OCI-LY7 (cell line): Measurements from ENCODE around the gene MYLK. TPM values are rescaled to one million over a fixed set of nuclear protein-coding genes. Genes with fewer than 3 reads are reported as not detected.
"Not testable (repeated sequence)": the region's sequence is repeated elsewhere in the genome, so short reads cannot be mapped to it uniquely, and the experiment has no call there.

ENCODE experiments used
- BruUV-seq: library from RNA; stranded (reverse); fragments of 400-500 nt; replicated peaks from 2 replicates; lab custom pipeline; 2021; lab: Mats Ljungman, UMichigan
- CTCF ChIA-PET: fragments of 300-600 bp; sonication (Branson Sonifier 250); formaldehyde crosslinking; loops from one replicate; lab custom pipeline; 2022; ENCODE audit warnings: antibody characterized with exemption; ENCODE audit not compliant: unreplicated experiment; lab: Charles Lee
- POLR2A ChIA-PET: fragments of 300-600 bp; sonication (Branson Sonifier 250); formaldehyde crosslinking; loops from one replicate; lab custom pipeline; 2022; ENCODE audit warnings: antibody characterized with exemption; lab: Charles Lee
- DNase-seq: peaks from one replicate; pipeline ENCODE4 v3.0.0-alpha.2; 2015; ENCODE audit warnings: low spot score
- H2AFZ ChIP-seq: fragments of 200-600 bp; sonication (generic), shearing (Covaris generic); 2 replicates; pipeline ENCODE4 v1.6.1; 2014; ENCODE audit warnings: mild to moderate bottlenecking, antibody characterized with exemption, low read length, moderate library complexity
- H3K27ac ChIP-seq: fragments of 200-600 bp; sonication (generic); 2 replicates; pipeline ENCODE4 v1.5.1; 2014; ENCODE audit warnings: mixed run types, low read depth, mild to moderate bottlenecking, moderate library complexity, low read length, inconsistent platforms; ENCODE audit not compliant: poor library complexity, severe bottlenecking
- H3K36me3 ChIP-seq: fragments of 200-600 bp; sonication (generic); 2 replicates; pipeline ENCODE4 v1.6.1; 2014; ENCODE audit warnings: mild to moderate bottlenecking, antibody characterized with exemption, low read length, moderate library complexity, mixed read lengths; ENCODE audit not compliant: insufficient read depth
- H3K4me1 ChIP-seq: fragments of 200-600 bp; sonication (generic); 2 replicates; pipeline ENCODE4 v1.5.1; 2014; ENCODE audit warnings: mild to moderate bottlenecking, low read length; ENCODE audit not compliant: insufficient read depth, poor library complexity, severe bottlenecking
- H3K4me2 ChIP-seq: fragments of 200-600 bp; sonication (generic); 2 replicates; pipeline ENCODE4 v1.6.1; 2014; ENCODE audit warnings: mild to moderate bottlenecking, low read length
- H3K4me3 ChIP-seq: fragments of 200-600 bp; sonication (generic); 2 replicates; pipeline ENCODE4 v1.5.1; 2014; ENCODE audit warnings: mild to moderate bottlenecking, low read depth, low read length; ENCODE audit not compliant: poor library complexity, severe bottlenecking
- H3K79me2 ChIP-seq: fragments of 200-600 bp; sonication (generic); 2 replicates; pipeline ENCODE4 v1.6.1; 2016; ENCODE audit warnings: low read depth, mild to moderate bottlenecking, low read length, moderate library complexity, mixed read lengths; ENCODE audit not compliant: insufficient read depth
- H3K9me2 ChIP-seq: fragments of 200-600 bp; sonication (generic); 2 replicates; pipeline ENCODE4 v1.6.1; 2016; ENCODE audit warnings: mild to moderate bottlenecking, low read length, mixed read lengths; ENCODE audit not compliant: insufficient read depth
- H3K9me3 ChIP-seq: fragments of 200-600 bp; sonication (generic); 2 replicates; pipeline ENCODE4 v1.6.1; 2014; ENCODE audit warnings: mild to moderate bottlenecking, mixed run types, low read length, mixed read lengths
- H4K20me1 ChIP-seq: fragments of 200-600 bp; sonication (generic); 2 replicates; pipeline ENCODE4 v1.6.1; 2014; ENCODE audit warnings: mild to moderate bottlenecking, antibody characterized with exemption, low read length, moderate library complexity, mixed read lengths; ENCODE audit not compliant: insufficient read depth
- CTCF ChIP-seq: fragments of 200-600 bp; sonication (generic); conservative IDR thresholded peaks from 2 replicates; pipeline ENCODE4 v1.5.1; 2014; ENCODE audit warnings: mild to moderate bottlenecking, antibody characterized with exemption, low read length, moderate library complexity, mixed read lengths
- EZH2phosphoT487 ChIP-seq: fragments of 200-600 bp; sonication (generic); IDR thresholded peaks from 2 replicates; pipeline ENCODE4 v1.6.1; 2018; ENCODE audit warnings: low read depth, borderline replicate concordance, mild to moderate bottlenecking, mixed run types, antibody characterized with exemption, low read length, moderate library complexity, mixed read lengths
- intact Hi-C: fragments of 100-400 bp; cut with micrococcal nuclease; formaldehyde crosslinking; loops from one replicate; pipeline ENCODE4 v1.10.0; 2022; ENCODE audit not compliant: unreplicated experiment
- total RNA-seq, 2 experiments: library from RNA; depleted of rRNA in 1 of 2; stranded (reverse); fragments of >200 nt in 1 of 2; shearing (Covaris generic) in 1 of 2; gene quantifications; 2 replicates each; pipeline ENCODE4 v1.2.3, GENCODE V29; 2014 to 2022

Gene MYLK
- total RNA-seq, 2 experiments from 2014 or later: not detected

DNA sequence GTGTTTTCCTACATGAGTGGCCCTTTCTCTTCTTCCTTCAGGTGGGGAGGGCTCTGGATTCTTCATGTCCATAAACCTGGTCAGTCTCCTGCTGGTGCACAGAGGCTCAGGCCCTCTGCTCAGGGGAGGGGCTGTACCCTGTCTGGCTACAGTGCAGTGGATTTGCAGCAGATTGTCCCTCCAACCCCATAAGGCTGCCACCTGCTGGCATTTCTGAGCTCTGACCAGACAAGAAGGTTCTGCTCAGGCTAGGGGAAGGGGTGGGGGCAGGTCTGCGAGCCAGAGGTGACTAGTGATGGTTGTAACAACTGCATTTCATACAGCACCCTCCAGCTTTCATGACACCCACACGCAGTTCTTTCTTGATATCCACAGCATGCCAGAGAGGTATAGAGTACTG, 182.1 kb downstream of the MYLK start:
- peak; percentile 68 for TF ChIP-seq CTCF
- intact Hi-C loops: loop anchor here (1.0 kb wide), 1 partner anchor 50 kb away; no protein-coding TSS in a partner anchor
- CTCF ChIA-PET, H3K4me2 ChIP-seq, H3K9me2 ChIP-seq, H3K4me3 ChIP-seq, H2AFZ ChIP-seq, H3K9me3 ChIP-seq, BruUV-seq, H3K4me1 ChIP-seq, H4K20me1 ChIP-seq, H3K36me3 ChIP-seq, H3K27ac ChIP-seq, POLR2A ChIA-PET, H3K79me2 ChIP-seq: not testable (repeated sequence)
- DNase-seq: peak; percentile 45

DNA sequence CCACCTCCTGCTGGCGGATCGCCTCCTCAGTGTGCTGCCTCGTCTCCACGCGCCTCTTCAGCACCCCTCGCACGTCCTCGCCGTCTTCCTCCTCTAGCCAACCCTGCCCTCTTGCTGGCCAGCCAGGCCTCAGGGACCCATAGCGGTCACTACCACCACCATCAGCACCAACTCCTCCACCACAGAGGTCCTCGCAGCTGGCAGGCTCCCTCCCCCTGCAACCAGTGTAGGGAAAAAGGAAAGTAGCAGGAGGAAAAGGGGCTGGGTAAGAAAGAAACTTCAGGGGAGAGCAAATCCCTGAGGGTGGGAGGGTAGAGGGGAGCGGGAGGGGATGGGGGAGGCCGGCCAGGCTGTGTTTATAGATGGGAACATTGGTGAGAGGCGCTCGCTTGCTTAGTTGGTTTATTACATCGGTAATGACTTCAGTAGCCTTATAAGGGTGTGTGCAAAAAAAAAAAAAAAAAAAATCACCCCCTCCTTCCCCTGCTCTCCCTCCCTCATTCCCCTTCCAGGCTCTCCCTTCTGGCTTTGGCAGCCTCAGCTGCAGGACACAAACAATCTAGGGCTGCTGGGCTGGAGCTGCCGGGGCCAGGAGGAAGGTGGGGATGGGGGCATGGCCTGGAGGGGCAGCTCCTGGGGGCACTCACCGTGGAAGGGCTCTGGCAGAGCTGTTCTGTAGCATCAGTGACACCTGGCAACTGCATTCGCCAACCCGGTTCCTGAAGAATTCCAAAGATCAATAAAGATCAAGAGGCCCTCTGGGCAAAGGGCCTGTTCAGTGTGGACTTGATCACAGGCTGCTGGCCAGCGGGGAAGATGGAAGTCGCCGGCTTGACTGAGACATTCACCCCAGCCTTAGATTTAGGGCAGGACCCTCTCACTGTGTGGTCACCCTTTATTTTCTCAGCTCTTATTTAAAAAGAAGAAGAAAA, 183.1 kb downstream of the MYLK start:
- POLR2A ChIA-PET: interaction anchor here (0.6 kb wide), 1 partner anchor 119 kb away, joined by 3 read pairs; no protein-coding TSS in a partner anchor
- Histone ChIP-seq H3K4me3 (no peak overlapping the region), H3K9me2 (no peaks in the 10 kb centered on the region), H3K9me3 (no peaks in the 10 kb centered on the region), H4K20me1 (no peaks in the 10 kb centered on the region), H3K27ac (no peak overlapping the region), H2AFZ (no peak overlapping the region), H3K36me3 (no peaks in the 10 kb centered on the region), H3K79me2 (no peaks in the 10 kb centered on the region), H3K4me2 (no peak overlapping the region), H3K4me1 (no peaks in the 10 kb centered on the region)
- TF ChIP-seq CTCF: no peak
- CTCF ChIA-PET: no interaction called here
- DNase-seq: no peak
- intact Hi-C loops: no loop called here
- BruUV-seq: no TSS peak

DNA sequence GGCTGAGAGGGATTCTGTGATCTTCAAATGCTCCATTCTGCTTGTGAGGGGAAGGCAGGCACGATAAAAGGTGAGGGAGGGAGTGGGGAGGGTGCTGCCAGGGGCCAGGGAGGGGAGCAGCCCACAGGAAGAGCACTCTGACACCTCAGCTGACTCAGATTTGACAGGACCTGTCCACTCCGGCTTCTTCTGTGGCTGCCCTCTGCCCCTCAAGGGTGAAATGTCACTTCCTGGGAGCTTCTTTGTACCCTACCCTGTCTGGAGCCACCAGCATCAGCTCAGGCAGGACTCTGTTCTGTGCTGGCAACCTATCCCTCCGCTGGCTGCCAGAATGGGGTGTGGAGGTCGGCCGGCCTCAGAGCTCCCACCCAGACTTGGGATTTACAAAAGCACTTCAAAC, 185.3 kb downstream of the MYLK start:
- H3K27ac ChIP-seq: no peak overlapping the region
- H4K20me1 ChIP-seq: no peaks in the 10 kb centered on the region
- CTCF ChIA-PET: no interaction called here
- H3K4me1 ChIP-seq: no peaks in the 10 kb centered on the region
- H3K9me2 ChIP-seq: no peaks in the 10 kb centered on the region
- no peaks in the 10 kb centered on the region for H3K36me3 ChIP-seq
- H3K9me3 ChIP-seq: no peaks in the 10 kb centered on the region
- intact Hi-C loops: no loop called here
- POLR2A ChIA-PET: no interaction called here
- no peaks in the 10 kb centered on the region for H3K79me2 ChIP-seq
- no peak overlapping the region for H3K4me2 ChIP-seq
- H3K4me3 ChIP-seq: no peak overlapping the region
- no peak for DNase-seq
- TF ChIP-seq EZH2phosphoT487 (no peak), CTCF (no peak)
- no peak overlapping the region for H2AFZ ChIP-seq
- no TSS peak for BruUV-seq
